Heart left ventricle (tissue), 13 donors: ENCODE data around the gene RIC3.

Experiments used
- POLR2A ChIP-seq, 2 donors: fragments of 450-650 bp; IDR thresholded peaks; one replicate each; pipeline ENCODE4 v1.6.1; 2017; ENCODE audit warnings: antibody characterized with exemption in 2 of 2, mild to moderate bottlenecking in 2 of 2, moderate library complexity in 2 of 2
- TF ChIP-seq, protein P1 (sequence below), 12 donors: fragments of 200-600 bp; sonication (generic) in 4 of 12; IDR thresholded peaks; one replicate each; pipeline versions ENCODE4 v1.5.0 to v1.8.0; 2018 to 2022; ENCODE audit warnings: antibody characterized with exemption in 12 of 12, mild to moderate bottlenecking in 5 of 12
- donor health status: ischemic (EF 13 %, LVEDD 7.1; RV severe dilation, severe dysfunction).
- donor health status: DM: no; HTN: yes; CAD: no.
- donor health status: DM: no; HTN: no; CAD: no.
- donor health status: ischemic (EF 25% LVEDD 6.9; RV normal size, moderate dysfunction).
- donor health status: ischemic (EF 25% LVEDD 5.7; RV mildly dilated, moderate dysfunction).
- donor health status: ischemic (EF 35%, LVEDD 5.7; RV mildly dilated, moderate dysfunction).
- donor health status: nonischemic (EF 11% LVEDD 7.7; RV severe dilation, severe dysfunction).
- donor health status: DM: yes; HTN: yes; CAD: no.
- donor health status: PGD.
- donor health status: ischemic (EF 29% LVEDD 5.4; RV normal size, mild dysfunction).
- donor health status: nonischemic (EF 23%, LVEDD 6.1; RV moderate dilation, normal function).

DNA sequence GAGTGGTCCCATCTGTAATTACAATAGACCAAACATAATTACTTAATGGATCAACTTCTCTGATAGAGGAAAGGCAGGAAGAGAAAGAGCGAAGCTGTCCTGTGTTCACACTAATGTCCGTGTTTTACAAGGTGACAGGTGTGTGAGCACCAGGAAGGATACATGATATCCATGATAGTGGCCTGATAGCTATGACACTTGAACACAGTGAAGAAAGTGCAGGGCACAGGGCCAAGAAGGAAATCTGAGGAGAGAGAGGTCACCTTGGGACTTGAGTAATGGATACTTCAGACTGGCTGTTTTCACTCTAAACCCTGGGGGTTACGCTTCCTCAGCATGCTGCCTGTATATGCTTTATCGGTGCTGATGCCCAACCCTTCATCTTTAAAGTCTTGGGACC is 58.4 kb downstream of the RIC3 start:
- no peak for TF ChIP-seq POLR2A (IDR thresholded peaks at IDR 0.05)
- TF ChIP-seq, protein P1, sequence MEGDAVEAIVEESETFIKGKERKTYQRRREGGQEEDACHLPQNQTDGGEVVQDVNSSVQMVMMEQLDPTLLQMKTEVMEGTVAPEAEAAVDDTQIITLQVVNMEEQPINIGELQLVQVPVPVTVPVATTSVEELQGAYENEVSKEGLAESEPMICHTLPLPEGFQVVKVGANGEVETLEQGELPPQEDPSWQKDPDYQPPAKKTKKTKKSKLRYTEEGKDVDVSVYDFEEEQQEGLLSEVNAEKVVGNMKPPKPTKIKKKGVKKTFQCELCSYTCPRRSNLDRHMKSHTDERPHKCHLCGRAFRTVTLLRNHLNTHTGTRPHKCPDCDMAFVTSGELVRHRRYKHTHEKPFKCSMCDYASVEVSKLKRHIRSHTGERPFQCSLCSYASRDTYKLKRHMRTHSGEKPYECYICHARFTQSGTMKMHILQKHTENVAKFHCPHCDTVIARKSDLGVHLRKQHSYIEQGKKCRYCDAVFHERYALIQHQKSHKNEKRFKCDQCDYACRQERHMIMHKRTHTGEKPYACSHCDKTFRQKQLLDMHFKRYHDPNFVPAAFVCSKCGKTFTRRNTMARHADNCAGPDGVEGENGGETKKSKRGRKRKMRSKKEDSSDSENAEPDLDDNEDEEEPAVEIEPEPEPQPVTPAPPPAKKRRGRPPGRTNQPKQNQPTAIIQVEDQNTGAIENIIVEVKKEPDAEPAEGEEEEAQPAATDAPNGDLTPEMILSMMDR (IDR thresholded peaks at IDR 0.05), result no peak
